Stomach (tissue), 4 donors: ENCODE results near the gene NCOA4.

ENCODE experiments used
- CTCF ChIP-seq, 7 experiments: fragments of 450-650 bp in 4 of 7; fragments of 200-600 bp in 3 of 7; sonication (generic) in 3 of 7; IDR thresholded peaks; one replicate each; pipeline ENCODE4 v1.5.1; 2016 to 2019; ENCODE audit warnings: antibody characterized with exemption in 7 of 7, control low read depth in 2 of 7, mild to moderate bottlenecking in 1 of 7
- EP300 ChIP-seq: sonication (generic); formaldehyde crosslinking; IDR thresholded peaks from one replicate; pipeline ENCODE4 v1.6.1; 2017; ENCODE audit warnings: antibody characterized with exemption
- POLR2A ChIP-seq, 4 donors: fragments of 450-650 bp; IDR thresholded peaks; one replicate each; pipeline ENCODE4 v1.6.1; 2016; ENCODE audit warnings: antibody characterized with exemption in 4 of 4, control low read depth in 2 of 4, mild to moderate bottlenecking in 1 of 4, moderate library complexity in 1 of 4

GRCh38 chr10:46042527-46042926 is 12.1 kb upstream of the NCOA4 start:
- TF ChIP-seq CTCF (IDR thresholded peaks at IDR 0.05) (no peak), POLR2A (IDR thresholded peaks at IDR 0.05) (no peak), EP300 (no peak)
